ENCODE measurements around the gene ALG12. TPM values are rescaled to one million over a fixed set of nuclear protein-coding genes. Genes with fewer than 3 reads are reported as not detected.

The ALG12 gene
- total RNA-seq, 1 experiment from 2014 or later: 29.2 TPM

DNA sequence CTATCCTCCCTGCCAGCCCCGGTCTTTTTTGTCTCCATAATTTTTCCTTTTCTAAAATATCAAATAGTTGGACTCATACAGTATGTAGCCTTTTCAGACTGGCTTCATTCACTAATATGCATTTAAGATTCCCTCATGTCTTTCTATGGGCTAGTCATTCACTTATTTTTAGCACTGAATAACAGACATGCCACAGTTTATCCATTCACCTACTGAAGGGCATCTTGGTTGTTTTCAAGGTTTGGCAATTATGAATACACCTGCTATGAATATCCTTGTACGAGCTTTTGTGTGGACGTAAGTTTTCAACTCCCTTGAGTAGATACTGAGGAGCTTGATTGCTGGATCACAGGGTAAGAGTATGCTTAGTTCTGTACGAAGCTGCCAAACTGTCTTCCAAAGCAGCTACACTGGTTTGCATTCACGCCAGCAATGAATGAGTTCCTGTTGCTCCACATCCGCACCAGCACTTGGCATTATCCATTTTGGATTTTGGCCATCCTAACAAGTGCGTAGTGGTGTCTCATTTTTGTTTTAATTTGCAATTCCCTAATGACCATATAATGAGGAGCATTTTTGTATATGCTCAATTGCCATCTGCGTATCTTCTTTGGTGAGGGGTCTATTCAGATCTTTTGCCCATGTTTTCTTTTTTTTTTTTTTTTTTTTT is 21.1 kb downstream of the ALG12 start:
- H3K4me3 Mint-ChIP-seq: no peak overlapping the region
- POLR2A ChIA-PET: no interaction called here
- no peak for ATAC-seq
- H3K27me3 Mint-ChIP-seq (ENCODE audit: low read depth): no peaks in the 10 kb centered on the region; the same call in 1 of the 2 replicates
- no peak for TF ChIP-seq ZNF416 (CRISPR knock-in tag; IDR thresholded peaks at IDR 0.05)
- TF ChIP-seq, protein P1, sequence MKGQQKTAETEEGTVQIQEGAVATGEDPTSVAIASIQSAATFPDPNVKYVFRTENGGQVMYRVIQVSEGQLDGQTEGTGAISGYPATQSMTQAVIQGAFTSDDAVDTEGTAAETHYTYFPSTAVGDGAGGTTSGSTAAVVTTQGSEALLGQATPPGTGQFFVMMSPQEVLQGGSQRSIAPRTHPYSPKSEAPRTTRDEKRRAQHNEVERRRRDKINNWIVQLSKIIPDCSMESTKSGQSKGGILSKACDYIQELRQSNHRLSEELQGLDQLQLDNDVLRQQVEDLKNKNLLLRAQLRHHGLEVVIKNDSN (CRISPR knock-in tag; IDR thresholded peaks at IDR 0.05): no peak
- no peak for TF ChIP-seq FOXK1 (CRISPR knock-in tag; IDR thresholded peaks at IDR 0.05)
- no peak for TF ChIP-seq TEAD1 (CRISPR knock-in tag; IDR thresholded peaks at IDR 0.05)
- DNase-seq (ENCODE audit: low spot score): no peak
- H3K4me1 Mint-ChIP-seq: no peaks in the 10 kb centered on the region
- CTCF ChIA-PET: no interaction called here
- H3K9me3 Mint-ChIP-seq: peaks cover 42% of the 10 kb centered on the region
- no peak overlapping the region for H3K27ac Mint-ChIP-seq
- peaks cover 57% of the 10 kb centered on the region for H3K36me3 Mint-ChIP-seq

DNA sequence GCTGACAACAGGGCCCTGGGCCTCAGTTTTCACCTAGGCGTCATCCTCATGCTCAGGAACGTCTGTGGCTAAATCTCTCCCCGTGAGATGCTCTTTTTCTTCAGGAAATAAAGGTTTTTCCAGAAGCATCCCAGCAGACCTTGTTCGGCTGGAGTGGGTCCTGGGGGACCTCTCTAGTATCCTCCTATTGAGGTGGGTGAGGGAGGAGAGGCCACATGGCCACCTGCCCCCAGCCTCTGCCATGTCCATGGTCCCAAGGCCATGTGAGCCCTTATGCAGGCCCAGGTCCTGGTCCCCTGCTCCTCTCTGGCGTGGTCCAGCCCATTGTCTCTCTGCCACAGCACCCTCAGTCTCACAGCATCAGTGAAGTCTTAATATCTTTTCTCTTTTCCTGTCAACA is 22.0 kb downstream of the ALG12 start:
- ATAC-seq (no peak), DNase-seq (ENCODE audit: low spot score) (no peak)
- TF ChIP-seq SMAD3 (CRISPR knock-in tag; IDR thresholded peaks at IDR 0.05; ENCODE audit: borderline replicate concordance): no peak
- no peak for TF ChIP-seq GTF2I (CRISPR knock-in tag; conservative IDR thresholded peaks at IDR 0.05)
- TF ChIP-seq ZNF263 (CRISPR knock-in tag; IDR thresholded peaks at IDR 0.05; ENCODE audit: low read depth): no peak
- no peak for TF ChIP-seq FOXK1 (CRISPR knock-in tag; IDR thresholded peaks at IDR 0.05)
- TF ChIP-seq CREB1 (CRISPR knock-in tag; IDR thresholded peaks at IDR 0.05): no peak
- TF ChIP-seq TCF7 (CRISPR knock-in tag; IDR thresholded peaks at IDR 0.05; ENCODE audit: low read depth): no peak
- no peak for TF ChIP-seq GABPB1 (CRISPR knock-in tag; IDR thresholded peaks at IDR 0.05)
- TF ChIP-seq NR1H2 (CRISPR knock-in tag; IDR thresholded peaks at IDR 0.05): no peak
- TF ChIP-seq, protein P2, sequence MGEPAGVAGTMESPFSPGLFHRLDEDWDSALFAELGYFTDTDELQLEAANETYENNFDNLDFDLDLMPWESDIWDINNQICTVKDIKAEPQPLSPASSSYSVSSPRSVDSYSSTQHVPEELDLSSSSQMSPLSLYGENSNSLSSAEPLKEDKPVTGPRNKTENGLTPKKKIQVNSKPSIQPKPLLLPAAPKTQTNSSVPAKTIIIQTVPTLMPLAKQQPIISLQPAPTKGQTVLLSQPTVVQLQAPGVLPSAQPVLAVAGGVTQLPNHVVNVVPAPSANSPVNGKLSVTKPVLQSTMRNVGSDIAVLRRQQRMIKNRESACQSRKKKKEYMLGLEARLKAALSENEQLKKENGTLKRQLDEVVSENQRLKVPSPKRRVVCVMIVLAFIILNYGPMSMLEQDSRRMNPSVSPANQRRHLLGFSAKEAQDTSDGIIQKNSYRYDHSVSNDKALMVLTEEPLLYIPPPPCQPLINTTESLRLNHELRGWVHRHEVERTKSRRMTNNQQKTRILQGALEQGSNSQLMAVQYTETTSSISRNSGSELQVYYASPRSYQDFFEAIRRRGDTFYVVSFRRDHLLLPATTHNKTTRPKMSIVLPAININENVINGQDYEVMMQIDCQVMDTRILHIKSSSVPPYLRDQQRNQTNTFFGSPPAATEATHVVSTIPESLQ (CRISPR knock-in tag; IDR thresholded peaks at IDR 0.05): no peak
- TF ChIP-seq TP53 (CRISPR knock-in tag; IDR thresholded peaks at IDR 0.05): no peak
- no peak for TF ChIP-seq OVOL2 (CRISPR knock-in tag; IDR thresholded peaks at IDR 0.05; ENCODE audit: borderline replicate concordance)
- no peak for TF ChIP-seq PRRX2 (CRISPR knock-in tag; IDR thresholded peaks at IDR 0.05)
- TF ChIP-seq NR2C2 (CRISPR knock-in tag; IDR thresholded peaks at IDR 0.05): no peak
- TF ChIP-seq HMGA2 (CRISPR knock-in tag; IDR thresholded peaks at IDR 0.05): no peak
- Mint-ChIP-seq H3K27me3 (ENCODE audit: low read depth) (peaks cover 2% of the 10 kb centered on the region), H3K27ac (no peak overlapping the region), H3K36me3 (peaks cover 55% of the 10 kb centered on the region), H3K4me1 (no peaks in the 10 kb centered on the region), H3K4me3 (no peak overlapping the region), H3K9me3 (peaks cover 39% of the 10 kb centered on the region)
- ChIA-PET POLR2A (no interaction called here), CTCF (no interaction called here)

DNA sequence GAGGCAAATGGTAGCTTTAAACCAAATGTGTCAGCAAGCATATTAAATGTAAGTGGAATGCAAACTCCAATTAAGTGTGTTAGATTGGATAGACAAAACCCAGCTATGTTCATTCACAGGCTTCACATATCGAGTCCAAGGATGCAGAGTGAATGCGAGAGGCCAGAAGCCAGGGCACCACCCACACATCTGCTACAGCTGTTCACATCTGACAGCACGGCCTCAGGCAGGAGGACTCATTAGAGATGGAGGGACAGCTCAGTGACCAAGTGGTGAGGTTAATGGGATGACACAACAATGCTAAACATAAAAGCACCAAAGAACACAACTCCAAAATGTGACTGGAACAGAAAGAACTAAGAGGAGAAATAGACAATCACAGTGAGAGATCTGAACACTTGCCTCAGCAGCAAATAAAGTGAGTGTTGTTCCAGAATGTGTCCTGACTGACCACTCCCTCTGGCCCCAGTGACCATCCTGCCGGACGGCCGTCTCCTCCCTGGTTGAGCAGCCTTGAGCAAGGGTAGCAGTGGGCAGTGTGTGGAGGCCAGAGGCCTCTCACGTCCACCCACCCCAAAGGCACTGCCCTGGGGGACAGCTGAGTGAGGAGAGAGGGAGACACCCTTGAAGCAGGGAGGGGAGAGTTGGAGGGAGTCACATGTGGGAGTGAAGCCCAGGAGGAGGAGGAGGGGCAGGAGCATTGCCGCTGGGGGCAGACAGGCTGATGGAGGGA is 23.8 kb downstream of the ALG12 start:
- Mint-ChIP-seq H3K4me1 (no peaks in the 10 kb centered on the region), H3K27ac (peak overlapping the region; percentile 62; the same call in 1 of the 2 replicates), H3K9me3 (peaks cover 45% of the 10 kb centered on the region), H3K27me3 (ENCODE audit: low read depth) (peaks cover 3% of the 10 kb centered on the region), H3K4me3 (no peak overlapping the region), H3K36me3 (peaks cover 61% of the 10 kb centered on the region)
- no peak for ATAC-seq
- no peak for DNase-seq (ENCODE audit: low spot score)
- ChIA-PET POLR2A (no interaction called here), CTCF (interaction anchor here (0.6 kb wide), 1 partner anchor 266 kb away, joined by 5 read pairs; no protein-coding TSS in a partner anchor)
- TF ChIP-seq SMAD3 (CRISPR knock-in tag; IDR thresholded peaks at IDR 0.05; ENCODE audit: borderline replicate concordance) (no peak), TEAD1 (CRISPR knock-in tag; IDR thresholded peaks at IDR 0.05) (no peak), MXD4 (CRISPR knock-in tag; IDR thresholded peaks at IDR 0.05; ENCODE audit: borderline replicate concordance) (no peak), CBFB (CRISPR knock-in tag; IDR thresholded peaks at IDR 0.05; ENCODE audit: low read depth) (no peak), RORB (CRISPR knock-in tag; IDR thresholded peaks at IDR 0.05) (no peak), IRF2 (CRISPR knock-in tag; IDR thresholded peaks at IDR 0.05; ENCODE audit: borderline replicate concordance, low read depth) (no peak)
- TF ChIP-seq, protein P3, sequence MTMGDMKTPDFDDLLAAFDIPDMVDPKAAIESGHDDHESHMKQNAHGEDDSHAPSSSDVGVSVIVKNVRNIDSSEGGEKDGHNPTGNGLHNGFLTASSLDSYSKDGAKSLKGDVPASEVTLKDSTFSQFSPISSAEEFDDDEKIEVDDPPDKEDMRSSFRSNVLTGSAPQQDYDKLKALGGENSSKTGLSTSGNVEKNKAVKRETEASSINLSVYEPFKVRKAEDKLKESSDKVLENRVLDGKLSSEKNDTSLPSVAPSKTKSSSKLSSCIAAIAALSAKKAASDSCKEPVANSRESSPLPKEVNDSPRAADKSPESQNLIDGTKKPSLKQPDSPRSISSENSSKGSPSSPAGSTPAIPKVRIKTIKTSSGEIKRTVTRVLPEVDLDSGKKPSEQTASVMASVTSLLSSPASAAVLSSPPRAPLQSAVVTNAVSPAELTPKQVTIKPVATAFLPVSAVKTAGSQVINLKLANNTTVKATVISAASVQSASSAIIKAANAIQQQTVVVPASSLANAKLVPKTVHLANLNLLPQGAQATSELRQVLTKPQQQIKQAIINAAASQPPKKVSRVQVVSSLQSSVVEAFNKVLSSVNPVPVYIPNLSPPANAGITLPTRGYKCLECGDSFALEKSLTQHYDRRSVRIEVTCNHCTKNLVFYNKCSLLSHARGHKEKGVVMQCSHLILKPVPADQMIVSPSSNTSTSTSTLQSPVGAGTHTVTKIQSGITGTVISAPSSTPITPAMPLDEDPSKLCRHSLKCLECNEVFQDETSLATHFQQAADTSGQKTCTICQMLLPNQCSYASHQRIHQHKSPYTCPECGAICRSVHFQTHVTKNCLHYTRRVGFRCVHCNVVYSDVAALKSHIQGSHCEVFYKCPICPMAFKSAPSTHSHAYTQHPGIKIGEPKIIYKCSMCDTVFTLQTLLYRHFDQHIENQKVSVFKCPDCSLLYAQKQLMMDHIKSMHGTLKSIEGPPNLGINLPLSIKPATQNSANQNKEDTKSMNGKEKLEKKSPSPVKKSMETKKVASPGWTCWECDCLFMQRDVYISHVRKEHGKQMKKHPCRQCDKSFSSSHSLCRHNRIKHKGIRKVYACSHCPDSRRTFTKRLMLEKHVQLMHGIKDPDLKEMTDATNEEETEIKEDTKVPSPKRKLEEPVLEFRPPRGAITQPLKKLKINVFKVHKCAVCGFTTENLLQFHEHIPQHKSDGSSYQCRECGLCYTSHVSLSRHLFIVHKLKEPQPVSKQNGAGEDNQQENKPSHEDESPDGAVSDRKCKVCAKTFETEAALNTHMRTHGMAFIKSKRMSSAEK (CRISPR knock-in tag; IDR thresholded peaks at IDR 0.05; ENCODE audit: borderline replicate concordance): no peak

Measured in WTC11 (cell line).